Endothelial cell of umbilical vein (primary cell): ENCODE data around the gene DPP6. TPM values are rescaled to one million over a fixed set of nuclear protein-coding genes. Genes with fewer than 3 reads are reported as not detected.

Experiments used
- BruUV-seq: library from RNA; stranded (reverse); fragments of 400-500 nt; replicated peaks from 2 replicates; lab custom pipeline; 2021; lab: Mats Ljungman, UMichigan
- CTCF ChIA-PET: fragments of 300-600, 350-600 bp; sonication (Branson Sonifier 250); formaldehyde crosslinking; loops from one replicate; lab custom pipeline; 2021; ENCODE audit warnings: antibody characterized with exemption, inconsistent platforms; lab: Charles Lee
- POLR2A ChIA-PET: fragments of 300-600, 350-600 bp; sonication (Branson Sonifier 250); formaldehyde crosslinking; loops from one replicate; lab custom pipeline; 2021; ENCODE audit warnings: antibody characterized with exemption, inconsistent platforms; lab: Charles Lee
- DNase-seq: peaks from one replicate; pipeline ENCODE4 v3.0.0-alpha.2; 2011; ENCODE audit warnings: low read depth, low spot score
- FAIRE-seq: peaks from 2 replicates; lab custom pipeline; 2011; peaks lifted over from hg19 to GRCh38; lab: Jason Lieb, UNC
- H2AFZ ChIP-seq: 2 replicates; pipeline ENCODE4 v1.6.0; 2012; ENCODE audit warnings: low read depth, low read length, control low read depth, inconsistent platforms
- H3K27ac ChIP-seq: 2 replicates; pipeline ENCODE4 v1.5.1; 2011; ENCODE audit warnings: low read depth, mild to moderate bottlenecking, control low read depth, low read length, moderate library complexity; ENCODE audit not compliant: insufficient read depth
- H3K27me3 ChIP-seq, 2 experiments: 2 replicates each; pipeline versions ENCODE4 v1.6.0 to v1.6.1; 2011; ENCODE audit warnings: low read length in 2 of 2, mixed read lengths in 1 of 2; ENCODE audit not compliant: control insufficient read depth in 2 of 2, insufficient read depth in 2 of 2
- H3K36me3 ChIP-seq, 2 experiments: 2 replicates in 1 of 2; 3 replicates in 1 of 2; pipeline ENCODE4 v1.5.1; 2011; ENCODE audit warnings: low read length in 2 of 2, mild to moderate bottlenecking in 1 of 2, moderate library complexity in 1 of 2; ENCODE audit not compliant: control insufficient read depth in 2 of 2, insufficient read depth in 2 of 2; ENCODE audit errors: extremely low read depth in 1 of 2
- H3K4me1 ChIP-seq: 3 replicates; pipeline ENCODE4 v1.5.1; 2011; ENCODE audit warnings: mild to moderate bottlenecking, low read length; ENCODE audit not compliant: control insufficient read depth, insufficient read depth; ENCODE audit errors: extremely low read depth
- H3K4me2 ChIP-seq: 2 replicates; pipeline ENCODE4 v1.6.1; 2011; ENCODE audit warnings: low read length, control low read depth, mixed read lengths; ENCODE audit not compliant: insufficient read depth
- H3K4me3 ChIP-seq, 3 experiments: fragments of 200-600 bp in 1 of 3; sonication (generic), shearing (Covaris generic) in 1 of 3; replicated peaks in 1 of 3; 2 replicates each; pipeline ENCODE4 v1.5.1; 2011 to 2016; ENCODE audit warnings: control low read depth in 3 of 3, low read length in 3 of 3, mild to moderate bottlenecking in 2 of 3, inconsistent platforms in 1 of 3, low read depth in 1 of 3, moderate library complexity in 1 of 3; ENCODE audit not compliant: insufficient read depth in 1 of 3
- H3K79me2 ChIP-seq: 2 replicates; pipeline ENCODE4 v1.6.0; 2012; ENCODE audit warnings: low read length, inconsistent platforms; ENCODE audit not compliant: control insufficient read depth, insufficient read depth
- H3K9ac ChIP-seq: replicated peaks from 2 replicates; pipeline ENCODE3; 2011; ENCODE audit warnings: low read length, control low read depth; ENCODE audit not compliant: insufficient read depth; ENCODE audit errors: extremely low read depth
- H3K9me1 ChIP-seq: replicated peaks from 3 replicates; pipeline ENCODE4 v1.6.0; 2011; ENCODE audit warnings: mild to moderate bottlenecking, low read length; ENCODE audit not compliant: control insufficient read depth, insufficient read depth; ENCODE audit errors: extremely low read depth
- H3K9me3 ChIP-seq: replicated peaks from 2 replicates; pipeline ENCODE4 v1.5.1; 2012; ENCODE audit warnings: low read length, inconsistent platforms; ENCODE audit not compliant: control insufficient read depth, insufficient read depth
- H4K20me1 ChIP-seq: replicated peaks from 2 replicates; pipeline ENCODE3; 2011; ENCODE audit warnings: mild to moderate bottlenecking, low read length; ENCODE audit not compliant: control insufficient read depth, insufficient read depth; ENCODE audit errors: extremely low read depth
- EZH2 ChIP-seq: IDR thresholded peaks from 2 replicates; pipeline ENCODE4 v1.6.1; 2012; ENCODE audit warnings: borderline replicate concordance, low read depth, mild to moderate bottlenecking, moderate library complexity, low read length, inconsistent platforms; ENCODE audit not compliant: severe bottlenecking
- FOS ChIP-seq: IDR thresholded peaks from 2 replicates; pipeline ENCODE4 v1.6.1; 2011; ENCODE audit warnings: mild to moderate bottlenecking, low read length, moderate library complexity, borderline replicate concordance; ENCODE audit not compliant: insufficient read depth
- GATA2 ChIP-seq: IDR thresholded peaks from 2 replicates; pipeline ENCODE4 v1.7.0; 2011; ENCODE audit warnings: low read depth, mild to moderate bottlenecking, moderate library complexity, mixed read lengths, low read length; ENCODE audit not compliant: insufficient read length, insufficient read depth
- JUN ChIP-seq: IDR thresholded peaks from 2 replicates; pipeline ENCODE4 v1.6.1; 2011; ENCODE audit warnings: borderline replicate concordance, low read depth; ENCODE audit not compliant: insufficient read length, insufficient read depth
- MYC ChIP-seq: IDR thresholded peaks from one replicate; pipeline ENCODE4 v1.6.1; 2011; ENCODE audit warnings: mild to moderate bottlenecking, low read depth, low read length
- POLR2A ChIP-seq: IDR thresholded peaks from 2 replicates; pipeline ENCODE4 v1.6.1; 2012; ENCODE audit warnings: low read depth, mild to moderate bottlenecking, control low read depth, low read length
- POLR2AphosphoS5 ChIP-seq: IDR thresholded peaks from 2 replicates; pipeline ENCODE4 v1.6.1; 2012; ENCODE audit warnings: low read depth, mild to moderate bottlenecking, control low read depth, low read length, moderate library complexity; ENCODE audit not compliant: insufficient read depth
- dilution Hi-C: fragments of 300-500 bp; cut with MboI; formaldehyde crosslinking; loops from one replicate; pipeline ENCODE4 v1.15.0; 2019; ENCODE audit warnings: low sequenced_read_pairs; ENCODE audit not compliant: extremely low pct_ligation_motif_present
- intact Hi-C: fragments of 100-400 bp; cut with micrococcal nuclease; formaldehyde crosslinking; loops from one replicate; pipeline ENCODE4 v1.10.0; 2022
- polyA plus RNA-seq, 4 experiments: library from polyadenylated mRNA; depleted of rRNA in 3 of 4; stranded (reverse) in 3 of 4; unstranded in 1 of 4; fragments of >200 nt; gene quantifications; 2 replicates each; pipeline versions ENCODE4 v1.2.1 to v1.2.3, GENCODE V29; 2011 to 2012; ENCODE audit warnings: missing spikeins in 1 of 4
- total RNA-seq: library from RNA; stranded (reverse); gene quantifications from 2 replicates; pipeline ENCODE4 v1.2.3, GENCODE V29; 2021
- TF ChIP-seq, protein P1 (sequence below): IDR thresholded peaks from 2 replicates; pipeline ENCODE4 v1.6.1; 2011; ENCODE audit not compliant: insufficient read depth, insufficient read length
- TF ChIP-seq, protein P2 (sequence below), 2 donors: IDR thresholded peaks; 1 replicate in 1 of 2; 2 replicates in 1 of 2; pipeline ENCODE4 v1.5.1; 2011; ENCODE audit warnings: low read length in 2 of 2, mild to moderate bottlenecking in 2 of 2, moderate library complexity in 2 of 2, control low read depth in 1 of 2, inconsistent platforms in 1 of 2, low read depth in 1 of 2; ENCODE audit not compliant: insufficient read depth in 1 of 2; ENCODE audit errors: extremely low read depth in 1 of 2

The DPP6 gene
- total and polyA plus RNA-seq, 2 donors (not counting 3 experiments of a cell fraction or from before 2014, with no cell fraction given): not detected

DNA sequence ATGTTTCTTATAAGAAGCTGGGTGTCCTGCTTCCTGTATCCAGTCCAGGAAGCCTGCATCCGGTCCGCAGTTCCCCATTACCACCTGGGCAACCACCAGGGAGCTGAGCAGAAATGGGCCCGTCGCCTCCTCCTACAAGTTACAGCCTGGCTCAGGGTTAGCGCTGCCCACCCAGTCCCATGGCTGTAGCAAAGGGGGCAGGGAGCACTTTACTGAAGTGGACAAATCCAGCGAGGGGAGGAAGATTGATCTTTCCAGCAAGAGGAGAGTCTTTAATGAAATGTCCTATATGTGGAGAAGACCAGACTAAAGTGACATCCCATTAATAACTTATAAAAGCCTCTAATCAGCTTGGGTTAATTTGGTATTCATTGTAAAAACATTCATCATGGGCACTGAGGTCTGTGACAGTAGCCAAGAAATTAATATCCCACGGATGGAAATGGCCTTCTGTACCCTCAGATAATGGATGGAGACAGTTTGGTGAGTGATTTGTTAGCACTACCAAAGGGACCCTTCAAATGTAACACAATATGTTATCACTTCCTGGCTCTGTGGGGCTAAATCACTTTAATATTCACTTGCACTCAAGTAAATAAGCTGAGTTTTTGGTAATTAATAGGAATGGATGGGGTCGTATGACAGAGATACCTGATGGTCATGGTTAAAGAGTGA lies 627.3 kb downstream of the DPP6 start:
- Histone ChIP-seq H3K4me1 (no peaks in the 10 kb centered on the region), H3K4me3 (no peak overlapping the region), H3K4me2 (no peak overlapping the region), H3K9ac (no peak overlapping the region), H3K27ac (no peak overlapping the region), H4K20me1 (no peaks in the 10 kb centered on the region), H3K79me2 (no peaks in the 10 kb centered on the region), H3K9me1 (no peaks in the 10 kb centered on the region), H3K36me3 (no peaks in the 10 kb centered on the region), H3K9me3 (peaks cover 4% of the 10 kb centered on the region), H3K27me3 (no peaks in the 10 kb centered on the region), H2AFZ (no peak overlapping the region)
- TF ChIP-seq MYC (no peak), POLR2A (no peak), POLR2AphosphoS5 (no peak), GATA2 (no peak), JUN (no peak), FOS (no peak), EZH2 (no peak)
- TF ChIP-seq, protein P1, sequence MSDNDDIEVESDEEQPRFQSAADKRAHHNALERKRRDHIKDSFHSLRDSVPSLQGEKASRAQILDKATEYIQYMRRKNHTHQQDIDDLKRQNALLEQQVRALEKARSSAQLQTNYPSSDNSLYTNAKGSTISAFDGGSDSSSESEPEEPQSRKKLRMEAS: no peak
- TF ChIP-seq, protein P2, sequence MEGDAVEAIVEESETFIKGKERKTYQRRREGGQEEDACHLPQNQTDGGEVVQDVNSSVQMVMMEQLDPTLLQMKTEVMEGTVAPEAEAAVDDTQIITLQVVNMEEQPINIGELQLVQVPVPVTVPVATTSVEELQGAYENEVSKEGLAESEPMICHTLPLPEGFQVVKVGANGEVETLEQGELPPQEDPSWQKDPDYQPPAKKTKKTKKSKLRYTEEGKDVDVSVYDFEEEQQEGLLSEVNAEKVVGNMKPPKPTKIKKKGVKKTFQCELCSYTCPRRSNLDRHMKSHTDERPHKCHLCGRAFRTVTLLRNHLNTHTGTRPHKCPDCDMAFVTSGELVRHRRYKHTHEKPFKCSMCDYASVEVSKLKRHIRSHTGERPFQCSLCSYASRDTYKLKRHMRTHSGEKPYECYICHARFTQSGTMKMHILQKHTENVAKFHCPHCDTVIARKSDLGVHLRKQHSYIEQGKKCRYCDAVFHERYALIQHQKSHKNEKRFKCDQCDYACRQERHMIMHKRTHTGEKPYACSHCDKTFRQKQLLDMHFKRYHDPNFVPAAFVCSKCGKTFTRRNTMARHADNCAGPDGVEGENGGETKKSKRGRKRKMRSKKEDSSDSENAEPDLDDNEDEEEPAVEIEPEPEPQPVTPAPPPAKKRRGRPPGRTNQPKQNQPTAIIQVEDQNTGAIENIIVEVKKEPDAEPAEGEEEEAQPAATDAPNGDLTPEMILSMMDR (IDR thresholded peaks at IDR 0.05; ENCODE audit: extremely low read depth in 1 of 2, insufficient read depth in 1 of 2, low read depth in 1 of 2, low read length in 2 of 2): no peak
- DNase-seq: no peak
- intact Hi-C loops (no loop called here), dilution Hi-C loops (no loop called here)
- CTCF ChIA-PET: no interaction called here
- BruUV-seq: no TSS peak
- POLR2A ChIA-PET: no interaction called here
- no peak for FAIRE-seq
